Left colon (tissue), 2 donors: ENCODE measurements around the gene KY. TPM values are rescaled to one million over a fixed set of nuclear protein-coding genes. Genes with fewer than 3 reads are reported as not detected.
"Not testable (repeated sequence)": the region's sequence is repeated elsewhere in the genome, so short reads cannot be mapped to it uniquely, and the experiment has no call there.

Experiments used
- ATAC-seq: fragments of 200-7000 bp; cut with Tn5 transposase; one replicate; pipeline ENCODE4 v1.9.1; 2020; ENCODE audit warnings: mild to moderate bottlenecking, moderate library complexity
- DNase-seq, 2 donors: peaks; one replicate each; pipeline ENCODE4 v3.0.0-alpha.2; 2020
- intact Hi-C, 2 donors: fragments of 100-400 bp; cut with DNase I in 1 of 2; cut with micrococcal nuclease in 1 of 2; formaldehyde crosslinking; loops; one replicate each; pipeline versions ENCODE4 v1.11.2 to v1.14.0; 2022; cut with DNase I, micrococcal nuclease
- total RNA-seq, 2 donors: library from RNA; stranded (reverse); fragmentation: NEBNext Ultra II Directional; extraction: Animal tissue kit (Norgen Biotek cat#: 25700); gene quantifications; one replicate each; pipeline ENCODE4 v1.2.1, GENCODE V29; 2021
- donor health status: DM: no; HTN: no; CAD: no.
- donor health status: DM: yes; HTN: yes; CAD: no.

KY gene
- total RNA-seq, 2 donors from 2014 or later: 0.25 TPM; not detected in 1

DNA sequence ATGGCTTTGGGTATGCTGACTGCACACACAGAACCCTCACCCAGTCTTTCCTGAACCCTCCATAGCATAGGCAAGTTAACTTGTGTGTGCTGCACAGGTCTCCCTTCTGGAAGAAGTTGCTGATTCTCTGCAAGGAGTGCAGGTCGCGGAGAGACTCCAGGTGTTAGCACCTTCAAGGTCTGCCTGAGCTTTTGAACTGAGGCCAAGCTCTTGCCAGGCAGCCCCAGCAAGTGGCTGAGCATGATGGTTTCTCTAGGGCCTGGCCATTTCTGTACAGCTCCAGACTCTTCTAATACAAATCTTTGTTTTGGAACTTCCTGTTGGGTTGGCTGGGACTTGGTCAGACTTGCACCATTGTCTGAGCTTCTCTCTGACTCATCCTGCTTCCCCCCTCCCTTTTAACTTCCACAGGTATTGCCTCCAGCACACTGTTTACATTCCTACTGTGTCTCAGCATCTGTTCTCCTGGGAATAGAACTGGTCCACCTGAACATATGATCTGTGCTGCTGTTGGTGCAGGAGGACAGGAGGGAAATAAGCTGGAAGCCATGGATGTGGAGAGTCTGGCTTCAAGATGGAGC lies 53.3 kb downstream of the KY start:
- DNase-seq: no peak
- ATAC-seq: no peak
- intact Hi-C loops: loop anchor here in 1 of 2 donors (10.0 kb wide), 1 partner anchor 1297 kb away; no protein-coding TSS in a partner anchor

GRCh38 chr3:134594986-134595385 lies 55.8 kb downstream of the KY start:
- DNase-seq, ATAC-seq: not testable (repeated sequence)
- intact Hi-C loops: loop anchor here in 1 of 2 donors (10.0 kb wide), 1 partner anchor 1300 kb away; no protein-coding TSS in a partner anchor

DNA sequence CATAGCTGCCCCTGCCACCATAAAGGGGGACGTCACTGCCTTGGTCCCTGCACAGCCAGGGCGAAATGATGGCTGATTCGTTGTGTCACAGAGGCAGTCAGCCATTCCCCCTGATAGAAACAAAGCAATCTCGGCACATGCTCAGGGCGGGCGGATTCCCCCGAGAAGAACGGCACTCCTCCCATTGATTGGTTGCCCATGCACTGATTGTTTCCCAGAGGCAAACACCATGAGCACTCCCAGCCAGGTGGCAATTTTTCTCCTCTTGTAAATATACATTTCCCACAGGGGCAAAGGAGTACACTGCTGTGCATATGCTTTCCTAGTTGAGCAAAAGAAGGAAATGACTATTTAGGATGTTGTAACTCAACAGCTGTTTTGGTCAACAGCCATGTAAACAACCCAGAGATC lies 56.5 kb downstream of the KY start:
- intact Hi-C loops: loop anchor here in 1 of 2 donors (10.0 kb wide), 1 partner anchor 1300 kb away; no protein-coding TSS in a partner anchor
- DNase-seq: no peak
- ATAC-seq: no peak

DNA sequence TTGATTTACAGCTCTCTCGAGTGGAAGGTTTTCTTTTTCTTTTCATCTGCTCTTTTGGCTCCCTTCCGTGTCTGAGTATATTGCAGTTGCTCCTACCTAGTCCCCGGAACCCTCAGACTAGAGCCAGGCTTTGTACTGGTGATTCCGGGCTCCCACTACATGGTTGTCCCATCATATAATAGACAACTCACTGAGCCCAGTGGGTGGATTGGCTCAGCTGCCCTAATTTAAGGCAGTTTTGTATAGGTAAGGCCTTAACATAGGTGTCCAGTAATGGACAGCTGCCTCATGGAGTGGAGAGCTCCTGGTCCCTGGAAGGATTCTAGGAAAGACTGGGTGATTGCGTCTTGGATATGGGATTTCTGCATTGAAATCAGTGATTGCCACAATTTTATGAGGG lies 58.0 kb downstream of the KY start:
- DNase-seq (no peak), ATAC-seq (no peak)
- intact Hi-C loops: loop anchor here in 1 of 2 donors (10.0 kb wide), 1 partner anchor 1302 kb away; no protein-coding TSS in a partner anchor

DNA sequence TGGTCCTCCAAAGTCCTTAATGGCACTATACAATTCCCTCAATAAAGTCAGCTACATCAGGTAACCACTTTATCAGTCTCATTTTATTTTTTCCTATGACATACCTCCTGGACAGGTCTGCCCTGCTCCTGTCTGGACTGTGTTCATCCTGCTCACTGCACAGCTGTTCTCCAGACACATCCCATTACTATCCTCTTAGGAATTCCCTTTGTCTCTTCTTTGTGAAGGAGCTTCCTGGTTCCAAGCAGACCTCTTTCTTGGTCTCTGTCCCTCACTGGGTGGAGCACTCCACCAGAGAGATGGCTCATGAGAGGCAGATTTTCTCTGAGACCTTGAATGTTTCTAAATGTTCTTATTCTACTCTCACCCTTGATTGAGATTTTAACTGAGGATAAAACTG lies 60.1 kb downstream of the KY start:
- intact Hi-C loops: loop anchor here in 1 of 2 donors (10.0 kb wide), 1 partner anchor 1304 kb away; no protein-coding TSS in a partner anchor
- DNase-seq: no peak
- ATAC-seq: no peak

DNA sequence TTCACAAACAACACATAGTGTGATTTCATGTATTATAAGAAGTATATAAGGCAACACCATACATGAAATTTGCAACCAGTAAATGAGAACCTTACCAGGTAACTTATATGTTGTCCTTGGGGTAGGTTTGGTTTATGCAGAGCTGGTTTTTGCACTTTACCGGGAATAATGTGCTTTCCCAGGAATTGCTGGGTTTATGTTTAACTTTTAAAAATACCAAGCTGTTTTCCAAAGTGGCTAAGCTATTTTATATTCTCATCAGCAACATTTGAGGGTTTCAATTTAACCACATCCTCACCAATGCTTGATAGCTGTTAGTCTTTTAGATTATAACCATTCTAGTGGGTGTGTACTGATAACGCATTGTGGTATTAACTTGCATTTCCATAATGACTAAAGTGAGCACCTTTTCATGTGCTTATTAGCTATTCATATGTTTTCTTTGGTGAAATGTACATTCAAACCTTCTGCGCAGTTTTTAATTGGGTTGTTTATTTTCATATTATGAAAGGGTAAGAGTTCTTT lies 71.6 kb downstream of the KY start:
- intact Hi-C loops: no loop called here
- no peak for ATAC-seq

GRCh38 chr3:134576831-134577230 lies 74.0 kb downstream of the KY start:
- ATAC-seq: peak; percentile 79
- DNase-seq: no peak
- intact Hi-C loops: no loop called here

More for the DNA sequence above, 71.6 kb downstream of the KY start:
- DNase-seq: no peak

DNA sequence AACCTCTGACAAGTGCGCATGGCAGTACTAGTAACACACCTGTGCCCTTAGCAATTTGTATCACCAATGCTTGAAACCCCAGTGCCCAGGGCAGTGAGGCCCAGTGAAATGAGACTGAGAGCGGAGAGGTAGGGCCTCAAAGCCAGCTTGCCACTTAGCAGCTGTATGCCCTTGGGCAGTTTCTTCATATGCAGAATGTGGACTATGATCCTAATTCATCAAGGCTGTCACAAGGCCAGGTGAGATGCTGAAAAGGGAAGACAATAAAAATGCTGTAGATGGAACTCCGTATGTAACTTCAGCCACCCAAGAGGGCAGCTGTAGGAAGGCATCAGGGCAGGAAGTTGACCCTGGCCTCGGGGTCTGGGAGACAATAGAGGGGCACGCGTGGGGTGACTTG lies 74.4 kb downstream of the KY start:
- ATAC-seq: peak; percentile 95
- no peak for DNase-seq
- intact Hi-C loops: no loop called here

GRCh38 chr3:134569899-134570298 lies 80.9 kb downstream of the KY start:
- ATAC-seq, DNase-seq, intact Hi-C loops: not testable (repeated sequence)

DNA sequence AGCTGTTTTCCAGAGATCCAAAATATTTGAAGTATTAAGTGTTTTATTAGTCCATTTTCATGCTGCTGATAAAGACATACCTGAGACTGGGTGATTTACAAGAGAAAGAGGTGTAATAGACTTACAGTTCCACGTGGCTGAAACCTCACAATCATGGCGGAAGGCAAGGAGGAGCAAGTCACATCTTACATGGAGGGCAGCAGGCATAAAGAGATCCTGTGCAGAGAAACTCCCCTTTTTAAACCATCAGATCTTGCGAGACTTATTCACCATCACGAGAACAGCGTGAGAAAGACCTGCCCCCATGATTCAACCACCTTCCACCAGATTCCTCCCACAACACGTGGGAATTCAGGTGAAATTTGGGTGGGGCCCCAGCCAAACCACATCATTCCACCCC lies 82.0 kb downstream of the KY start:
- intact Hi-C loops: no loop called here
- DNase-seq (no peak), ATAC-seq (no peak)

GRCh38 chr3:134567605-134568004 lies 83.2 kb downstream of the KY start:
- intact Hi-C loops: no loop called here
- DNase-seq (no peak), ATAC-seq (peak; percentile 16)

- ATAC-seq (no peak), DNase-seq (no peak)
- intact Hi-C loops: no loop called here
These were observed 85.8 kb downstream of the KY start for GRCh38 chr3:134564991-134565390.

DNA sequence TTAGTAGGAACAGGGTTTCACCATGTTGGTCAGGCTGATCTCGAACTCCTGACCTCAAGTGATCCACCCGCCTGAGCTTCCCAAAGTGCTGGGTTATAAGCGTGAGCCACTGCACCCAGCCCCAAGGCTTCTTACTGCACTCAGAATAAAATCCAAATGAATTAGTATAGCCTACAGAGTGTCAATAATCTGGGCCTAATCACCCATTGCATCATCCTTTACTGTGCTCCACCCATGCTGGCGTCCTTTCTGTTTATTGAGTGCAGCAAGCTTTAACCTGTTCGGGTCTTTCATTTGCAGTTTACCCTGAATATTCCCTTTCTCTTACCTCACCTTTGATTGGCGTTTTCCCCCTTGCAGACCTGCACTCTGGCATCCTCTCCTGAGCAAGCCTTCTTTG lies 87.2 kb downstream of the KY start:
- intact Hi-C loops: no loop called here
- DNase-seq (peak in 1 of 2 donors; percentile 8), ATAC-seq (peak; percentile 92)

GRCh38 chr3:134562055-134562454 lies 88.8 kb downstream of the KY start:
- intact Hi-C loops: no loop called here
- ATAC-seq: no peak
- no peak for DNase-seq

- DNase-seq: no peak
- ATAC-seq: no peak
- intact Hi-C loops: no loop called here
These were observed 91.2 kb downstream of the KY start for GRCh38 chr3:134559591-134559990.

Other genes starting within 250 kb of the KY start
- 10 to 100 TPM; 30.0 to 34.1 TPM for gene ANAPC13, start 165.0 kb downstream of the KY start, total RNA-seq
- 10 to 100 TPM; 19.7 to 20.5 TPM for gene CEP63, start 165.0 kb downstream of the KY start, total RNA-seq
- 1 to 10 TPM in 1 of 2 donors, under 1 TPM in 1; 0.31 to 1.1 TPM for gene EPHB1, start 144.2 kb upstream of the KY start, total RNA-seq